GM18951 (cell line): ENCODE measurements around the gene APBB1.
"Not testable (repeated sequence)": the region's sequence is repeated elsewhere in the genome, so short reads cannot be mapped to it uniquely, and the experiment has no call there.

ENCODE experiments used
- POLR2A ChIP-seq: IDR thresholded peaks from 4 replicates; pipeline ENCODE4 v1.6.1; 2011; ENCODE audit warnings: mild to moderate bottlenecking; ENCODE audit not compliant: insufficient read length, insufficient read depth; ENCODE audit errors: extremely low read depth
- in situ Hi-C: fragments of 300-500 bp; cut with MboI; formaldehyde crosslinking; loops from one replicate; pipeline ENCODE4 v1.12.0; 2022; ENCODE audit warnings: low sequenced_read_pairs, mixed read lengths, inconsistent platforms; ENCODE audit not compliant: unreplicated experiment

APBB1 gene

GRCh38 chr11:6405846-6406245, 13.0 kb downstream of the APBB1 start:
- no peak for TF ChIP-seq POLR2A
- in situ Hi-C loops: no loop called here

GRCh38 chr11:6405052-6405667, 13.7 kb downstream of the APBB1 start:
- TF ChIP-seq POLR2A: no peak
- in situ Hi-C loops: no loop called here

GRCh38 chr11:6404342-6405051, 14.4 kb downstream of the APBB1 start:
- in situ Hi-C loops: no loop called here
- TF ChIP-seq POLR2A: no peak

- in situ Hi-C loops: no loop called here
- no peak for TF ChIP-seq POLR2A
These were observed 15.4 kb downstream of the APBB1 start for GRCh38 chr11:6403539-6403938.

GRCh38 chr11:6402561-6402981, 16.3 kb downstream of the APBB1 start:
- in situ Hi-C loops: no loop called here
- TF ChIP-seq POLR2A: no peak

GRCh38 chr11:6402061-6402470, 16.8 kb downstream of the APBB1 start:
- in situ Hi-C loops: no loop called here
- no peak for TF ChIP-seq POLR2A

- TF ChIP-seq POLR2A: no peak
- in situ Hi-C loops: no loop called here
These were observed 17.4 kb downstream of the APBB1 start for GRCh38 chr11:6401464-6401863.

- no peak for TF ChIP-seq POLR2A
- in situ Hi-C loops: no loop called here
These were observed 18.2 kb downstream of the APBB1 start for GRCh38 chr11:6400431-6401345.

- in situ Hi-C loops: no loop called here
- no peak for TF ChIP-seq POLR2A
These were observed 21.3 kb downstream of the APBB1 start for GRCh38 chr11:6397636-6398035.

GRCh38 chr11:6397156-6397555, 21.7 kb downstream of the APBB1 start:
- in situ Hi-C loops: no loop called here
- no peak for TF ChIP-seq POLR2A

GRCh38 chr11:6395470-6396060, 23.3 kb downstream of the APBB1 start:
- in situ Hi-C loops: no loop called here
- no peak for TF ChIP-seq POLR2A

GRCh38 chr11:6393989-6394670, 24.8 kb downstream of the APBB1 start:
- in situ Hi-C loops: no loop called here
- no peak for TF ChIP-seq POLR2A

GRCh38 chr11:6392251-6392650, 26.6 kb downstream of the APBB1 start:
- in situ Hi-C loops: not testable (repeated sequence)
